HepG2 (cell line): ENCODE results near the gene OVCA2. TPM values are rescaled to one million over a fixed set of nuclear protein-coding genes. Genes with fewer than 3 reads are reported as not detected.

Experiments used
- HMGXB3 ChIP-seq: sonication (generic); formaldehyde crosslinking; IDR thresholded peaks from 2 replicates; pipeline ENCODE4 v1.4.0; 2020; ENCODE audit warnings: missing genetic modification reagents, borderline replicate concordance
- KDM4B ChIP-seq: sonication (generic); formaldehyde crosslinking; IDR thresholded peaks from 2 replicates; pipeline ENCODE4 v1.4.0; 2020; ENCODE audit warnings: missing genetic modification reagents
- KLF15 ChIP-seq: sonication (generic); formaldehyde crosslinking; IDR thresholded peaks from 2 replicates; pipeline ENCODE4 v1.8.1; 2023; ENCODE audit warnings: borderline replicate concordance, mild to moderate bottlenecking, inconsistent platforms, missing genetic modification reagents, mixed read lengths
- MAFF ChIP-seq: IDR thresholded peaks from 2 replicates; pipeline ENCODE4 v1.6.1; 2011; ENCODE audit warnings: low read depth, low read length, improper control_type of control experiment
- PHF20 ChIP-seq: sonication (generic); formaldehyde crosslinking; IDR thresholded peaks from 2 replicates; pipeline ENCODE4 v1.5.0; 2020; ENCODE audit warnings: mild to moderate bottlenecking, missing genetic modification reagents
- POGK ChIP-seq: sonication (generic); formaldehyde crosslinking; conservative IDR thresholded peaks from 2 replicates; pipeline ENCODE4 v1.8.0; 2022; ENCODE audit warnings: mild to moderate bottlenecking, moderate library complexity, missing genetic modification reagents
- RFXAP ChIP-seq: sonication (generic); formaldehyde crosslinking; IDR thresholded peaks from 2 replicates; pipeline ENCODE4 v1.4.0; 2020; ENCODE audit warnings: missing genetic modification reagents, borderline replicate concordance
- TBX2 ChIP-seq: sonication (generic); formaldehyde crosslinking; IDR thresholded peaks from 2 replicates; pipeline ENCODE4 v1.5.0; 2020; ENCODE audit warnings: missing genetic modification reagents, mild to moderate bottlenecking, borderline replicate concordance
- TIGD3 ChIP-seq: sonication (generic); formaldehyde crosslinking; IDR thresholded peaks from 2 replicates; pipeline ENCODE4 v1.5.1; 2020; ENCODE audit warnings: mild to moderate bottlenecking, missing genetic modification reagents, borderline replicate concordance
- ZNF251 ChIP-seq: sonication (generic); formaldehyde crosslinking; IDR thresholded peaks from 2 replicates; pipeline ENCODE4 v1.9.0; 2021; ENCODE audit warnings: mild to moderate bottlenecking, missing genetic modification reagents
- ZNF552 ChIP-seq: sonication (generic); formaldehyde crosslinking; IDR thresholded peaks from 2 replicates; pipeline ENCODE4 v1.9.0; 2022; ENCODE audit warnings: missing genetic modification reagents, mild to moderate bottlenecking, borderline replicate concordance
- ZSCAN25 ChIP-seq: sonication (generic); formaldehyde crosslinking; IDR thresholded peaks from 2 replicates; pipeline ENCODE4 v1.8.0; 2022; ENCODE audit warnings: mild to moderate bottlenecking, missing genetic modification reagents
- ZSCAN9 ChIP-seq: IDR thresholded peaks from 2 replicates; pipeline ENCODE4 v1.6.1; 2016; ENCODE audit warnings: borderline replicate concordance
- polyA plus RNA-seq, 8 experiments: library from polyadenylated mRNA; depleted of rRNA in 3 of 8; stranded (reverse) in 7 of 8; unstranded in 1 of 8; fragments of >200 nt; fragmentation: Illumina TruSeq in 4 of 8; extraction: Trizol in 4 of 8; gene quantifications; 2 replicates each; pipeline versions ENCODE4 v1.2.1 to v1.2.3, GENCODE V29; 2011 to 2016; ENCODE audit warnings: low read depth in 4 of 8, missing spikeins in 1 of 8, mixed read lengths in 1 of 8; ENCODE audit not compliant: insufficient read depth in 1 of 8
- total RNA-seq, 5 experiments: library from RNA; depleted of rRNA; stranded (reverse); fragments of >200 nt; fragmentation: Illumina TruSeq; extraction: Trizol; gene quantifications; 2 replicates each; pipeline ENCODE4 v1.2.3, GENCODE V29; 2016; ENCODE audit warnings: low read depth in 1 of 5
- TF ChIP-seq, protein P1 (sequence below): sonication (generic); formaldehyde crosslinking; IDR thresholded peaks from 2 replicates; pipeline ENCODE4 v1.4.0; 2020; ENCODE audit warnings: missing genetic modification reagents, mild to moderate bottlenecking, borderline replicate concordance
- TF ChIP-seq, protein P2 (sequence below): sonication (generic); formaldehyde crosslinking; IDR thresholded peaks from 2 replicates; pipeline ENCODE4 v1.4.0; 2020; ENCODE audit warnings: missing genetic modification reagents, borderline replicate concordance

The OVCA2 gene
- total and polyA plus RNA-seq, 2 of the 13 experiments (the other 11 are each of a cell fraction or from before 2014, with no cell fraction given): 23.7 to 28.2 TPM

- TF ChIP-seq ZNF251 (CRISPR knock-in tag) (no peak), ZNF552 (0 out of 2 replicates have a peak, but pooled peaks have one; percentile 76), POGK (0 out of 2 replicates have a peak, but pooled peaks have one; percentile 65), HMGXB3 (CRISPR knock-in tag) (no peak; the same call in 1 of the 2 replicates), KDM4B (peak; percentile 59), TIGD3 (CRISPR knock-in tag) (no peak), ZSCAN9 (CRISPR knock-in tag) (peak; percentile 63; the same call in 1 of the 2 replicates), TBX2 (CRISPR knock-in tag) (peak; percentile 73), RFXAP (CRISPR knock-in tag) (peak; percentile 69; the same call in 1 of the 2 replicates), MAFF (no peak), KLF15 (CRISPR knock-in tag) (peak; percentile 58; the same call in 1 of the 2 replicates), PHF20 (CRISPR knock-in tag) (peak; percentile 77; the same call in 1 of the 2 replicates), ZSCAN25 (CRISPR knock-in tag) (peak; percentile 50; the same call in 1 of the 2 replicates)
- TF ChIP-seq, protein P1, sequence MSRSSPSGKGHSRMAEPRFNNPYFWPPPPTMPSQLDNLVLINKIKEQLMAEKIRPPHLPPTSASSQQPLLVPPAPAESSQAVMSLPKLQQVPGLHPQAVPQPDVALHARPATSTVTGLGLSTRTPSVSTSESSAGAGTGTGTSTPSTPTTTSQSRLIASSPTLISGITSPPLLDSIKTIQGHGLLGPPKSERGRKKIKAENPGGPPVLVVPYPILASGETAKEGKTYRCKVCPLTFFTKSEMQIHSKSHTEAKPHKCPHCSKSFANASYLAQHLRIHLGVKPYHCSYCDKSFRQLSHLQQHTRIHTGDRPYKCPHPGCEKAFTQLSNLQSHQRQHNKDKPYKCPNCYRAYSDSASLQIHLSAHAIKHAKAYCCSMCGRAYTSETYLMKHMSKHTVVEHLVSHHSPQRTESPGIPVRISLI: no peak
- TF ChIP-seq, protein P2, sequence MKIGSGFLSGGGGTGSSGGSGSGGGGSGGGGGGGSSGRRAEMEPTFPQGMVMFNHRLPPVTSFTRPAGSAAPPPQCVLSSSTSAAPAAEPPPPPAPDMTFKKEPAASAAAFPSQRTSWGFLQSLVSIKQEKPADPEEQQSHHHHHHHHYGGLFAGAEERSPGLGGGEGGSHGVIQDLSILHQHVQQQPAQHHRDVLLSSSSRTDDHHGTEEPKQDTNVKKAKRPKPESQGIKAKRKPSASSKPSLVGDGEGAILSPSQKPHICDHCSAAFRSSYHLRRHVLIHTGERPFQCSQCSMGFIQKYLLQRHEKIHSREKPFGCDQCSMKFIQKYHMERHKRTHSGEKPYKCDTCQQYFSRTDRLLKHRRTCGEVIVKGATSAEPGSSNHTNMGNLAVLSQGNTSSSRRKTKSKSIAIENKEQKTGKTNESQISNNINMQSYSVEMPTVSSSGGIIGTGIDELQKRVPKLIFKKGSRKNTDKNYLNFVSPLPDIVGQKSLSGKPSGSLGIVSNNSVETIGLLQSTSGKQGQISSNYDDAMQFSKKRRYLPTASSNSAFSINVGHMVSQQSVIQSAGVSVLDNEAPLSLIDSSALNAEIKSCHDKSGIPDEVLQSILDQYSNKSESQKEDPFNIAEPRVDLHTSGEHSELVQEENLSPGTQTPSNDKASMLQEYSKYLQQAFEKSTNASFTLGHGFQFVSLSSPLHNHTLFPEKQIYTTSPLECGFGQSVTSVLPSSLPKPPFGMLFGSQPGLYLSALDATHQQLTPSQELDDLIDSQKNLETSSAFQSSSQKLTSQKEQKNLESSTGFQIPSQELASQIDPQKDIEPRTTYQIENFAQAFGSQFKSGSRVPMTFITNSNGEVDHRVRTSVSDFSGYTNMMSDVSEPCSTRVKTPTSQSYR (CRISPR knock-in tag): peak; percentile 62
Observed at GRCh38 chr17:2029911-2030778, 11.7 kb upstream of the OVCA2 start, which contains the start of gene DPH1 (continued).
